Smooth muscle cell (in vitro differentiated cells): ENCODE measurements around the gene MYBBP1A. TPM values are rescaled to one million over a fixed set of nuclear protein-coding genes. Genes with fewer than 3 reads are reported as not detected.

Source experiments
- DNase-seq: peaks from one replicate; lab custom pipeline; 2025; ENCODE audit not compliant: unreplicated experiment; lab: John Stamatoyannopoulos, UW
- H2AFZ ChIP-seq: fragments of 200-600 bp; sonication (generic); 2 replicates; pipeline ENCODE4 v1.6.0; 2016; ENCODE audit warnings: antibody characterized with exemption, low read depth, mild to moderate bottlenecking
- H3F3A ChIP-seq: fragments of 200-600 bp; sonication (generic); 2 replicates; pipeline ENCODE4 v1.6.0; 2017; ENCODE audit warnings: antibody characterized with exemption, low read depth
- H3K27ac ChIP-seq: fragments of 200-600 bp; sonication (generic); 2 replicates; pipeline ENCODE4 v1.5.1; 2016; ENCODE audit warnings: low read depth, mild to moderate bottlenecking
- H3K27me3 ChIP-seq: fragments of 200-600 bp; sonication (generic); 2 replicates; pipeline ENCODE4 v1.6.1; 2016; ENCODE audit warnings: low read depth, mild to moderate bottlenecking
- H3K36me3 ChIP-seq: fragments of 200-600 bp; sonication (generic); 2 replicates; pipeline ENCODE4 v1.5.1; 2016; ENCODE audit warnings: low read depth
- H3K4me1 ChIP-seq: fragments of 200-600 bp; sonication (generic); 2 replicates; pipeline ENCODE4 v1.5.1; 2016; ENCODE audit warnings: low read depth
- H3K4me2 ChIP-seq: fragments of 200-600 bp; sonication (generic); 2 replicates; pipeline ENCODE4 v1.6.0; 2016; ENCODE audit warnings: mild to moderate bottlenecking
- H3K4me3 ChIP-seq: fragments of 200-600 bp; sonication (generic); 2 replicates; pipeline ENCODE4 v1.5.1; 2016; ENCODE audit warnings: mild to moderate bottlenecking
- H3K79me2 ChIP-seq: fragments of 200-600 bp; sonication (generic); 2 replicates; pipeline ENCODE4 v1.6.0; 2016; ENCODE audit warnings: low read depth, mild to moderate bottlenecking
- H3K9ac ChIP-seq: fragments of 200-600 bp; sonication (generic); 2 replicates; pipeline ENCODE4 v1.6.0; 2016; ENCODE audit warnings: low read depth
- H3K9me3 ChIP-seq: fragments of 200-600 bp; sonication (generic); replicated peaks from 2 replicates; pipeline ENCODE4 v1.5.1; 2016; ENCODE audit warnings: low read depth
- H4K20me1 ChIP-seq: fragments of 200-600 bp; sonication (generic); 2 replicates; pipeline ENCODE4 v1.6.0; 2016; ENCODE audit warnings: low read depth
- CTCF ChIP-seq: fragments of 200-600 bp; sonication (generic); IDR thresholded peaks from 2 replicates; pipeline ENCODE4 v1.5.1; 2017; ENCODE audit warnings: borderline replicate concordance, mild to moderate bottlenecking, antibody characterized with exemption; ENCODE audit not compliant: insufficient read depth, poor library complexity, severe bottlenecking
- WGBS: methylation state at CpG from one replicate; pipeline ENCODE4 v1.1.7; 2016; ENCODE audit warnings: low lambda C conversion rate; 5-methylcytosine and 5-hydroxymethylcytosine counted together
- polyA plus RNA-seq: library from polyadenylated mRNA; unstranded; fragments of >200 nt; fragmentation: Nextera tagmentation; extraction: Ambion mirVana; gene quantifications from 2 replicates; pipeline ENCODE4 v1.2.1, GENCODE V29; 2016
- total RNA-seq: library from RNA; depleted of rRNA; stranded (reverse); fragments of >200 nt; gene quantifications from 2 replicates; pipeline ENCODE4 v1.2.3, GENCODE V29; 2014

MYBBP1A gene
- total and polyA plus RNA-seq, 2 experiments from 2014 or later: 18.1 to 33.5 TPM

DNA sequence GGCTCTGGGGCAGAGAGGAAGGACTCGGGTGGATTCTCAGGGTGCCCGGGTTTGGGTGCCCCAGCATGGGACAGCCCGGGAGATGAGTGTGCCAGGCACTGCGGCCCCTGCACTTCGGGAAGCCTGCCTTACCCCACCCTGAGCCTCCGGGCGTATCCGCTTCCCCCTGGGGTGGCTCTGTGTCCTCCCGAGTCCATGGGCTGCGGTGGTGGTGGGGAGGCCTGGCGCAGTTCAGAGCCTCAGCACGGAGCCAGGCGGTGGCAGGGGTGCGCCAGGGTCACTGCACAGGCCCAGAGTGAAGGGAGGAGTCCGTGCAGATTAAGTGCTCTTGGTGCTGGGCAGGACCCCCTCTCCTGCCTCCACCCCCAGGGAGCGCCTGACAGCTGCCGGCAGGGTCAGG, 20.7 kb downstream of the MYBBP1A start:
- H3K4me2 ChIP-seq: no peak overlapping the region
- H3K27ac ChIP-seq: no peak overlapping the region
- TF ChIP-seq CTCF: no peak
- H4K20me1 ChIP-seq: peaks cover 3% of the 10 kb centered on the region
- no peaks in the 10 kb centered on the region for H3K79me2 ChIP-seq
- no peaks in the 10 kb centered on the region for H3K36me3 ChIP-seq
- H3K9me3 ChIP-seq: no peaks in the 10 kb centered on the region
- H3K9ac ChIP-seq: no peak overlapping the region
- no peak for DNase-seq
- peaks cover 4% of the 10 kb centered on the region for H3K4me1 ChIP-seq
- WGBS: 93% methylated on average over 16 of the region's 17 CpGs
- no peak overlapping the region for H3K4me3 ChIP-seq
- H2AFZ ChIP-seq: no peak overlapping the region
- no peaks in the 10 kb centered on the region for H3K27me3 ChIP-seq
- H3F3A ChIP-seq: no peaks in the 10 kb centered on the region

DNA sequence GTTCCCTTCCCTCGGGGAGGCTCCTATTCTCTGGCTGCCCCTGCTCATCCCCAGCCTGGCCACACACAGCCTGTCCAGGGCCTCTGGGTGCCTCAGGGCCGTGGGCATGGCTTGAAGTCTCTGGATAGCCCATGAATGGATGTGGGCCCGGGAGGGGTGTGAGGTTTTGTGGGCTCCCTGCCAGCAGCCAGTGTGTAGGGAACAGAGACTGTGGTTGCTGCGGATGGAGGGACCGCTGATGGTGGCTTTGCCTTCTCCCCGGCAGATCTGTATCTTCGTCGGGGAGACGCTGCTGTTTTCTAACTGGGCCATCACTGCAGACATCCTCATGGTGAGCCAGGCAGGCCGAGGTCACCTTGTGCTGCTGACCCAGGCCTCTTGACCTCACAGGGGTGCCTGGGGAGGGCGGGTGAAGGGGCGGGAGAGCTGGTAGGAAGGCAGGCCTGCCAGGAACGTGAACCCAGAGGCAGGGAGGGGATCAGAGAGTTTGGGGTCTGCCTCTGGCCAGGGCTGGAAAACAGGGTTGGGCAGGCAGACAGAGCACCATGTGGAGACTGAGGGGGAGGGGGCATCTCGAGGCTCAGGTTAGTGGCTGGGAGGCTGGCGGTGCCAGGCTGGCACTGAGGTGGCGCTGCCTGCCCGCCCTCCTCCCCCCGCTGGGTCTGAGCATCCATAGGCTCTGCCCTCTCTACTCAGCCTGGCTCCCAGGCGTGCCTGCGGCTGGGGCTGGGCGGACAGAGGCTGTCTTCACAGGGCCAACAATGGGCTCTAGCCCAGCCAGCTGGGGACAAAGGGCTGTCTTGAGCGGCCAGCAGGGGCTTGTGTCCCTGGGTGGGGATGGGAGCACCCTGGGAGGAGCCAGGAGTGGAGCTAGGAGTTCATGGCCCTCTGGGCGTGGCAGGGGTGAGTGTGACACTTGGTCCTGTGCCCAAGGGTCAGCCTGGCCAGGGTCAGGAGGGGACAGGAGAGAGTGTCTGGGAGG, 21.4 kb downstream of the MYBBP1A start:
- TF ChIP-seq CTCF: no peak
- H3K79me2 ChIP-seq: no peaks in the 10 kb centered on the region
- 85% methylated on average over 20 of the region's 23 CpGs for WGBS
- H3K4me1 ChIP-seq: peaks cover 4% of the 10 kb centered on the region
- peaks cover 3% of the 10 kb centered on the region for H4K20me1 ChIP-seq
- H2AFZ ChIP-seq: no peak overlapping the region
- DNase-seq: no peak
- H3K27ac ChIP-seq: no peak overlapping the region
- H3K9ac ChIP-seq: no peak overlapping the region
- no peaks in the 10 kb centered on the region for H3K9me3 ChIP-seq
- no peak overlapping the region for H3K4me2 ChIP-seq
- H3K27me3 ChIP-seq: no peaks in the 10 kb centered on the region
- no peaks in the 10 kb centered on the region for H3K36me3 ChIP-seq
- H3F3A ChIP-seq: no peaks in the 10 kb centered on the region
- H3K4me3 ChIP-seq: no peak overlapping the region

- DNase-seq: no peak
- H3K4me1 ChIP-seq: peaks cover 4% of the 10 kb centered on the region
- no peak overlapping the region for H3K9ac ChIP-seq
- WGBS: 96% methylated on average over 32 of the region's 33 CpGs
- H3K4me3 ChIP-seq: no peak overlapping the region
- H3F3A ChIP-seq: no peaks in the 10 kb centered on the region
- no peaks in the 10 kb centered on the region for H3K79me2 ChIP-seq
- no peaks in the 10 kb centered on the region for H3K9me3 ChIP-seq
- H4K20me1 ChIP-seq: peaks cover 3% of the 10 kb centered on the region
- no peaks in the 10 kb centered on the region for H3K36me3 ChIP-seq
- H3K4me2 ChIP-seq: no peak overlapping the region
- TF ChIP-seq CTCF: no peak
- H3K27ac ChIP-seq: no peak overlapping the region
- no peaks in the 10 kb centered on the region for H3K27me3 ChIP-seq
- no peak overlapping the region for H2AFZ ChIP-seq
Observed at GRCh38 chr17:4532860-4533522, 22.2 kb downstream of the MYBBP1A start.
